ENCODE data around the gene CFAP74.
A peak's percentile ranks its signal among the peaks of the same experiment; 100 is the strongest.

Gene CFAP74

GRCh38 chr1:1914101-1914970 is 89.2 kb downstream of the CFAP74 start:
- Histone ChIP-seq H3K27me3 (ENCODE audit: insufficient read depth, low read length) (peaks cover 13% of the 10 kb centered on the region; the same call in 1 of the 2 replicates), H3K4me3 (ENCODE audit: low read length) (no peak overlapping the region), H3K27ac (ENCODE audit: low read depth, low read length) (no peak overlapping the region), H3K9me3 (ENCODE audit: insufficient read depth, low read depth, low read length) (no peaks in the 10 kb centered on the region), H3K4me1 (ENCODE audit: insufficient read depth, low read length) (no peaks in the 10 kb centered on the region), H3K36me3 (ENCODE audit: insufficient read depth, low read length) (no peaks in the 10 kb centered on the region), H3K9ac (ENCODE audit: low read depth, low read length) (no peak overlapping the region)
- WGBS: 83% methylated on average over 20 of the region's 20 CpGs

- 92% methylated on average over 13 of the region's 13 CpGs for WGBS
Measured at GRCh38 chr1:1911350-1912041, 92.1 kb downstream of the CFAP74 start.

GRCh38 chr1:1910651-1911331 is 92.8 kb downstream of the CFAP74 start:
- Histone ChIP-seq H3K4me1 (ENCODE audit: insufficient read depth, low read length) (no peaks in the 10 kb centered on the region), H3K27ac (ENCODE audit: low read depth, low read length) (no peak overlapping the region), H3K27me3 (ENCODE audit: insufficient read depth, low read length) (no peaks in the 10 kb centered on the region), H3K36me3 (ENCODE audit: insufficient read depth, low read length) (no peaks in the 10 kb centered on the region), H3K4me3 (ENCODE audit: low read length) (no peak overlapping the region), H3K9me3 (ENCODE audit: insufficient read depth, low read depth, low read length) (no peaks in the 10 kb centered on the region), H3K9ac (ENCODE audit: low read depth, low read length) (no peak overlapping the region; the same call in 1 of the 2 replicates)
- 92% methylated on average over 22 of the region's 22 CpGs for WGBS

More at GRCh38 chr1:1911350-1912041, 92.1 kb downstream of the CFAP74 start:
- H3K27ac ChIP-seq (ENCODE audit: low read depth, low read length): no peak overlapping the region
- no peak overlapping the region for H3K9ac ChIP-seq (ENCODE audit: low read depth, low read length)
- no peaks in the 10 kb centered on the region for H3K9me3 ChIP-seq (ENCODE audit: insufficient read depth, low read depth, low read length)
- H3K4me3 ChIP-seq (ENCODE audit: low read length): no peak overlapping the region
- no peaks in the 10 kb centered on the region for H3K36me3 ChIP-seq (ENCODE audit: insufficient read depth, low read length)
- no peaks in the 10 kb centered on the region for H3K4me1 ChIP-seq (ENCODE audit: insufficient read depth, low read length)
- no peaks in the 10 kb centered on the region for H3K27me3 ChIP-seq (ENCODE audit: insufficient read depth, low read length)

- no peaks in the 10 kb centered on the region for H3K27me3 ChIP-seq (ENCODE audit: insufficient read depth, low read length)
- H3K9ac ChIP-seq (ENCODE audit: low read depth, low read length): peak overlapping the region; percentile 75
- H3K36me3 ChIP-seq (ENCODE audit: insufficient read depth, low read length): no peaks in the 10 kb centered on the region
- peak overlapping the region; percentile 61 for H3K4me3 ChIP-seq (ENCODE audit: low read length)
- H3K9me3 ChIP-seq (ENCODE audit: insufficient read depth, low read depth, low read length): no peaks in the 10 kb centered on the region
- 86% methylated on average over 6 of the region's 6 CpGs for WGBS
- H3K4me1 ChIP-seq (ENCODE audit: insufficient read depth, low read length): no peaks in the 10 kb centered on the region
- no peak overlapping the region for H3K27ac ChIP-seq (ENCODE audit: low read depth, low read length)
Measured at GRCh38 chr1:1910033-1910465, 93.5 kb downstream of the CFAP74 start.

- H3K9me3 ChIP-seq (ENCODE audit: insufficient read depth, low read depth, low read length): no peaks in the 10 kb centered on the region
- no peak overlapping the region for H3K27ac ChIP-seq (ENCODE audit: low read depth, low read length)
- H3K9ac ChIP-seq (ENCODE audit: low read depth, low read length): peak overlapping the region; percentile 89
- 20% methylated on average over 21 of the region's 21 CpGs for WGBS
- H3K4me3 ChIP-seq (ENCODE audit: low read length): peak overlapping the region; percentile 94
- H3K4me1 ChIP-seq (ENCODE audit: insufficient read depth, low read length): no peaks in the 10 kb centered on the region
- H3K36me3 ChIP-seq (ENCODE audit: insufficient read depth, low read length): no peaks in the 10 kb centered on the region
- H3K27me3 ChIP-seq (ENCODE audit: insufficient read depth, low read length): no peaks in the 10 kb centered on the region
Measured at GRCh38 chr1:1908506-1908791, 95.1 kb downstream of the CFAP74 start.

GRCh38 chr1:1907098-1907736 is 96.4 kb downstream of the CFAP74 start:
- no peaks in the 10 kb centered on the region for H3K27me3 ChIP-seq (ENCODE audit: insufficient read depth, low read length)
- H3K4me1 ChIP-seq (ENCODE audit: insufficient read depth, low read length): no peaks in the 10 kb centered on the region
- no peak overlapping the region for H3K4me3 ChIP-seq (ENCODE audit: low read length)
- H3K9ac ChIP-seq (ENCODE audit: low read depth, low read length): no peak overlapping the region
- no peaks in the 10 kb centered on the region for H3K36me3 ChIP-seq (ENCODE audit: insufficient read depth, low read length)
- 0 out of 2 replicates have a peak, but pooled peaks cover 4% of the 10 kb centered on the region for H3K9me3 ChIP-seq (ENCODE audit: insufficient read depth, low read depth, low read length)
- H3K27ac ChIP-seq (ENCODE audit: low read depth, low read length): no peak overlapping the region
- 93% methylated on average over 8 of the region's 8 CpGs for whole genome bisulfite sequencing

- H3K36me3 ChIP-seq (ENCODE audit: insufficient read depth, low read length): no peaks in the 10 kb centered on the region
- H3K4me3 ChIP-seq (ENCODE audit: low read length): no peak overlapping the region
- H3K4me1 ChIP-seq (ENCODE audit: insufficient read depth, low read length): no peaks in the 10 kb centered on the region
- H3K9ac ChIP-seq (ENCODE audit: low read depth, low read length): no peak overlapping the region
- H3K27ac ChIP-seq (ENCODE audit: low read depth, low read length): no peak overlapping the region
- H3K27me3 ChIP-seq (ENCODE audit: insufficient read depth, low read length): no peaks in the 10 kb centered on the region
- H3K9me3 ChIP-seq (ENCODE audit: insufficient read depth, low read depth, low read length): 0 out of 2 replicates have a peak, but pooled peaks cover 4% of the 10 kb centered on the region
- 28% methylated on average over 15 of the region's 15 CpGs for WGBS
Measured at GRCh38 chr1:1906185-1907097, 97.1 kb downstream of the CFAP74 start.

- Histone ChIP-seq H3K36me3 (ENCODE audit: insufficient read depth, low read length) (no peaks in the 10 kb centered on the region), H3K27ac (ENCODE audit: low read depth, low read length) (no peak overlapping the region), H3K9ac (ENCODE audit: low read depth, low read length) (no peak overlapping the region), H3K9me3 (ENCODE audit: insufficient read depth, low read depth, low read length) (0 out of 2 replicates have a peak, but pooled peaks cover 4% of the 10 kb centered on the region), H3K27me3 (ENCODE audit: insufficient read depth, low read length) (no peaks in the 10 kb centered on the region), H3K4me1 (ENCODE audit: insufficient read depth, low read length) (no peaks in the 10 kb centered on the region), H3K4me3 (ENCODE audit: low read length) (no peak overlapping the region)
- WGBS: 87% methylated on average over 12 of the region's 12 CpGs
Measured at GRCh38 chr1:1903224-1903623, 100.4 kb downstream of the CFAP74 start.

GRCh38 chr1:1901641-1902294 is 101.8 kb downstream of the CFAP74 start:
- WGBS: 81% methylated on average over 13 of the region's 13 CpGs
- H3K9ac ChIP-seq (ENCODE audit: low read depth, low read length): no peak overlapping the region
- H3K4me1 ChIP-seq (ENCODE audit: insufficient read depth, low read length): no peaks in the 10 kb centered on the region
- H3K4me3 ChIP-seq (ENCODE audit: low read length): no peak overlapping the region
- H3K27me3 ChIP-seq (ENCODE audit: insufficient read depth, low read length): no peaks in the 10 kb centered on the region
- 0 out of 2 replicates have a peak, but pooled peaks cover 4% of the 10 kb centered on the region for H3K9me3 ChIP-seq (ENCODE audit: insufficient read depth, low read depth, low read length)
- no peak overlapping the region for H3K27ac ChIP-seq (ENCODE audit: low read depth, low read length)
- no peaks in the 10 kb centered on the region for H3K36me3 ChIP-seq (ENCODE audit: insufficient read depth, low read length)
